ENCODE data around the gene ZFR2.

GRCh38 chr19:3793799-3794198 is 75.0 kb downstream of the ZFR2 start:
- TF ChIP-seq CTCF (IDR thresholded peaks at IDR 0.05; ENCODE audit: borderline replicate concordance, extremely low read depth, low read length, poor library complexity, severe bottlenecking) (no peak), EZH2 (IDR thresholded peaks at IDR 0.05; ENCODE audit: borderline replicate concordance, low read depth, low read length, severe bottlenecking) (no peak)

Data from DND-41 (cell line).